GM18498 (cell line): ENCODE data around the gene RAB36.

ENCODE experiments used
- ATAC-seq: cut with Tn5 transposase; IDR thresholded peaks from one replicate; pipeline ENCODE4 v1.9.1; 2021; ENCODE audit warnings: mild to moderate bottlenecking, moderate library complexity; ENCODE audit not compliant: unreplicated experiment

The RAB36 gene

DNA sequence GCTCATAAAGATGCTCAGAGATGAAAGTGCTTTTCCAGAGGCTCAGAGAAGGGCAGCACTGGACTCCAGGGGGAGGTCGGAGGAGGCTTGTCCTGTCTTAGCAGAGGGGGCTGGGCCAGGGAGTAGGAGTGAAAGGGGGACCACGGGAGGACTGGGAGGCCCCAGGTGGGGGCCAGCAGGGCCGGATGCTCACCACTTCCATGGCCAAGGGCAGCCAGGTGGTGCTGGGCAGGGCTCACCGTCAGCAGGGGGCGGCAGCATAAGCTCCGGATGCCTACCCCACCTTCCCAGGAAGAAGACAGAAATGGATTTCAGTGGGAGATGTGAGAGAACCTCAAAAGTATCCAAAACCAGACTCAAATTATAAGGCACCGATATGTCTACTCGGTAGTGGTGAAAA, 11.0 kb downstream of the RAB36 start:
- ATAC-seq, result no peak

DNA sequence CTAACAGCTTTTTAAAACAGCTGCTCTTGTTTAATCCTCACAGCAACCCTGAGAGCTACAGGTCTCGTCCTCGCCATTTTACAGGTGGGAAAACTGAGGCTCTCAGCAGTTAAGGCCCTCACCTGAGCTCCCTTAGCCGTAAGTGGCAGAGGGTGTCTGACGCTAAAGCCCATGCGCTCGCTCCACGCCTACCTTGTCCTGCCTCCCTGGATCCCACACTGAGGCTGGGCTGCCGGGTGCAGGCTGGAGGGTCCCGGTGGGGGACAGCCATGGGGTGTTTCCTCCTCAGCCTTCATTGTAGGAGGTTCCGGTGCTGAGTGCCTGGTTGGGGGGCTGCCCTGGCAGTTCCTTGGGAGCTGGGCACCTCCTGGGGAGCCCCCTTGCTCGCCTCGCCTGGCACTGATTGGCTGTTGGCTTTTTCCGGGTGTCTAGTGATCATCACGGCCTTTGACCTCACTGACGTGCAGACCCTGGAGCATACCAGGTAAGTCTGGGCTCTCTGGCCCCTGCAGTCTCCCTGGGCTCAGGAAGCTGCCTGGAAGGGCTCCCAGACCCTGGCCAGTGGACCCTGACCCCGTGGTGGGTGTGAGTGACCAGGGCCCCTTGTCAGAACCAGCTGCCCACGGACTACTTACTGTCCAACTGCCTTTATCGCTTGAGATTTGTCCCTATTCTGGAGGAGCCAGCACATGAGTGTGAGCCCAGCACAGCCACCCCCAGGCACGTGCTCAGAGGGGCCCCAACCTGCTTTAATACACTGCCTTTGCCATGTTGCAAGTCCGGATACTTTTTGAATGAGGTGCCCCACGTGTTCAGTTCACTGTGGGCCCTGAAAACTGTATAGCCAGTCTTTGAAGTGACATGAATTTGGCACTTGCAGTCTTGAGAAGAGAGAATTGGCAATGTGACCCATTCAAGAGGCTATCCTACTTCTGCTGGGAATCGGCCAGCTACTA, 12.6 kb downstream of the RAB36 start:
- no peak for ATAC-seq

GRCh38 chr22:23158516-23159290, 13.4 kb downstream of the RAB36 start:
- ATAC-seq, result no peak

DNA sequence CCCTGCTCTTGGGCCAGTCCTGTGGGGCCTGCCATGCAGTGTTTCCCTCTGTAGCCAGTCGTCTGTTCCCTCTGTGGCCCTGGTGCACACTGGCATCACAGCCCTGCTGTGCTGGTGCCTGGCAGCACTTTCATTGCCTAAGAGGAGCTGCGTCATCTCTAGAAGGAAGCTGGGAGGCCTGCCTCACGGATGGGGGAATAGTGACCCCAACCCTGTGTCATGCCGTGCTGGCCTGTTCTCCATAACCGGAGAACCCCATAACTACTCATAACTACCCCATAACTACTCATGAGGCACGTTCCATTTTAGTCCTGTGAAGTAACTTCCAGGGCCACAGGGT, 14.0 kb downstream of the RAB36 start:
- ATAC-seq, result no peak

- ATAC-seq, result no peak
These were observed 15.8 kb downstream of the RAB36 start for GRCh38 chr22:23161029-23161428.

DNA sequence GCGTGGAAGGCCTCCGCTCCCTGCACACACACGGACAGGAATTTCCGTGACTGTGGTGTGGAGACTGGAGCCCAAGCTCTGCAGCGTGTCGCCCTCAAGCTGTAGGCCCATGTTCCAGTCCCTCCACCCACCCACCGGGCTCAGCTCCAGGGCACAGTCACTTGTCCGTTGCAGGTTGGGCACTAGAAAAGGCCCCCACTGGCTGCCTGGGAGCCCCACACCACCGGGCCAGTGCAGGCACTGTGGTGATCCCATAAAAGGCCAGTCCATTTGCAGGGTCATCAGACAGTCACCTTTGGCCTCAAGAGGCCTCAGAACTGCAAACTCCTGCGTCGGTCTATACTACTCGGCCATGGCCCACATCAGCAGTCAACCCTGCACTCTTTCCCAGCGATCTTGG, 16.3 kb downstream of the RAB36 start:
- ATAC-seq, result no peak

DNA sequence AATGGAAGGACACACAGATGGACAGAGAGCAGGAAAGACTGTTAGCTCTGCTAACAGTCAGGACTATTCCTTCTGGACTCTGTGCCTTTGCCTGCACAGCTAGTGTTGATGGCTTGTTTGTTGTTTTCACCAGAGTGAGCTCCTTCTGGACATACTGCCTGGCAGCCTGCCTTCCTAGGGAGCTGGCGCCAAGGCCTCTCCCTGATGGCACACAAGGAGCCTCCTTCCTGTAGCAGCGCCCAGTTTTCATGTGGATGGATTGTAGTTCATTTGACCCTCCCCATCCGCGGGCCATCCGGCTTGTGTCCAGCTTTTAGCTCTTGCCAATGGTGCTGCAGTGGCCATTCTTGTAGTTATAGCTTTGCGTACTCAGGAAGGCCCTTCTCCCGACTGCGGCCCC, 18.4 kb downstream of the RAB36 start:
- no peak for ATAC-seq

- ATAC-seq, result no peak
These were observed 18.8 kb downstream of the RAB36 start for GRCh38 chr22:23164091-23164490.

DNA sequence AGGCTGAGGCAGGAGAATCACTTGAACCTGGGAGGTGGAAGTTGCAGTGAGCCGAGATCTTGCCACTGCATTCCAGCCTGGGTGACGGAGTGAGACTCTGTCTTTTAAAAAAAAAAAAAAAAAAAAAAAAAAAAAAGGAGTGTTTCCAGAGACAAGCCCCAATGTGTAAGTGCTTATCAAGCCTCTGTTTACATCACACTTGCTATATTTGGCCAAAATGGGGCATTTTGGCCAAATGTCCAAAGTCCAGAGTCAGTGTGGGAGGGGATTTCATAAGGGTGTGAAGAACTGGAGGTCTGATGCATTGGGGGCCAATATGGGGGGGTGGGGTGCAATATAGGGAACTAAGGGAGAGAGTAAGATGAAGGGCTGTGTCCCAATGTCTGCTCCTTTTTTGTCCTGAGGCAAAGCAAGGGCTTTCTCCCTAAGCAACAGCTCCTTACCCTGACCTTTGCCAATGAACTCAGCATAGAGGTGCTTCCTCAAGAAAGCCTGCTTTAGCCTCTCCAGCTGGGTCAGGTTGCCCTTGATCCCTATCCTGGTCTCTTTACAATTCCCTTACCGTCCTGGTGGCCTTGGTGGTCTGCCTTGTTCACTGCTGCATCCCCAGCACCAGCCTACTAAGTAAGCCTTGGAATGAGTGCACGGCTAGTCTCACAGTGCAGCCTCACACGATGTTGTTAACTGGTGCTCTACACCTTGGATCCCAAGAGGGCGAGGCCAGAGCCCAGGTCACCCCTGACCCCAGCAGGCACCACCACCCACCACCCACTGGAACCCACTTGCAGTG, 21.0 kb downstream of the RAB36 start:
- no peak for ATAC-seq

- no peak for ATAC-seq
These were observed 21.8 kb downstream of the RAB36 start for GRCh38 chr22:23166841-23167616.

DNA sequence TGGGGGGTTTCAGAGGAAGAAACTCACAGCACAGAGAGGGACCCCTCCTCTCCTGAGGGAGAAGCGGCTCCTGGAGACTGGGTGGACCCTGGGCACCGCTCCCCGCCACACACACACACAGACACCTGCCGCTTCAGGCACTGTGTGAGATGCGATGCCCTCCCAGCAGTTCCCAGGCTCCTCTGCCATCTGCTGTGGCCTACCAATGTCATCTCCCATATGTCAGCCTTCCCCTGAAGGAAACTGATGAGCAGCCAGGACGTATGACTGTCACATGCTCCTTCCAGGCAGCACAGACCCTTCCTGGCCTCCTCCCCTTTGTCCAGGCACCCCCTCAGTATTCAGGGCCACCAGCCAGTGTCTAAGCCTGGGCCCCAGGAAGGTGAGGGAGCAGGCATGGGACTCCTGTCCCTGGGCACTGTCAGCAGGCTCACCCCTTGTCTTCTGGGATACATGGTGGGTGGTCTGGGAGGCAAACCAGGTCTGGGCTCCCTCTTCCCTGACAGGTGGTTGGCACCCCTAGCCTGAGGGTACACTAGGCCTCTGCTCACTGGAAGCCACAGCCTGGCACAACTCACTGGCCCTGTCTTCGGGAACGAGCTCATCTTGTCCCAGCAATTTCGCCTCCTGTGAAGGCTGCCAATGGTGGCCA, 23.2 kb downstream of the RAB36 start:
- ATAC-seq, result no peak

DNA sequence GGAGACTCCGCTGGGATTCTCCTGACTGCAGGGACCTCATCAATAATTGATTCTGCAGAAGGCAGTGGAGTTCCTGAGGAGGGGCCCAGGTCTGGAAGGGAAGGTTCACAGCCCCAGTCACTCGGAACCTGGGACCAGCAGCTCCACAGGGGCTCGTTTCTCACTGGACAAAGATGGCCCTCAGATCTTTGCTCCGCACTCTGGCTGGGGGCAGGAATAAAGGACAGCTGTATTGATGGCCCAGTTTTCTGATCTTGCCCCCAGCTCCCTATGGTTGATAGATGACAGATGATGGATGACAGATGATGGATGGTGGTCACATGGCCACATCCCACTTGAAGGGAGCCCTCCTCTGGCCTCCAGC, 23.7 kb downstream of the RAB36 start:
- no peak for ATAC-seq

- ATAC-seq, result no peak
These were observed 30.8 kb downstream of the RAB36 start for GRCh38 chr22:23175817-23176644.

- ATAC-seq, result no peak
These were observed 31.4 kb downstream of the RAB36 start for GRCh38 chr22:23176645-23177027.

- no peak for ATAC-seq
These were observed 31.9 kb downstream of the RAB36 start for GRCh38 chr22:23177197-23177596.

GRCh38 chr22:23178512-23179254, 33.4 kb downstream of the RAB36 start:
- ATAC-seq, result no peak

GRCh38 chr22:23179381-23180299, 34.4 kb downstream of the RAB36 start:
- ATAC-seq, result no peak
